NCI-H2171 treated with DMSO at 0.1 percent for 48 hours (cell line): ENCODE measurements around the gene TGFBR3.

Source experiments
- DNase-seq: peaks from one replicate; lab custom pipeline; 2025; lab: John Stamatoyannopoulos, UW

Gene TGFBR3

GRCh38 chr1:91710261-91710660 lies 175.7 kb downstream of the TGFBR3 start:
- no peak for DNase-seq

DNA sequence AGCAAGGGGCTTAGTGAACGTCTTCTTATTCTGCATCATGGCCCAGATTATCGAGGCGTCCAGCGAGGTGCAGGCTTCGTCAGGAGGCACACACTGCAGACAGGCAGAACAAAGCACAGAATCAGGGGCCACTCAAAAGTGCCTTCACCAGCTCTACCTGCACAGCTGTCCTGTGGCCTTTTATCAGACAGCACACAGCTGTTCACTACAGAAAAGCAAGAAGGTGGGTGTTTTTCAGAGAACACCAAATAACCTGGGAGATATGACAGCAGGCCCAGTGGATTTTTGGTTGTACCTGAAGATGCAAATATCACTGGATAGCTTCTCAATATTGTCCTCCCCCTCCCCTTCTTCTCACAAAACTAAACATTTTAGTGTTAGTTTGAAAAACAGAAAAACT lies 177.3 kb downstream of the TGFBR3 start:
- DNase-seq, result no peak

GRCh38 chr1:91707890-91708218 lies 178.1 kb downstream of the TGFBR3 start:
- DNase-seq, result no peak

GRCh38 chr1:91707114-91707889 lies 178.6 kb downstream of the TGFBR3 start:
- DNase-seq, result no peak

- no peak for DNase-seq
Measured at GRCh38 chr1:91706140-91706957, 179.6 kb downstream of the TGFBR3 start.

DNA sequence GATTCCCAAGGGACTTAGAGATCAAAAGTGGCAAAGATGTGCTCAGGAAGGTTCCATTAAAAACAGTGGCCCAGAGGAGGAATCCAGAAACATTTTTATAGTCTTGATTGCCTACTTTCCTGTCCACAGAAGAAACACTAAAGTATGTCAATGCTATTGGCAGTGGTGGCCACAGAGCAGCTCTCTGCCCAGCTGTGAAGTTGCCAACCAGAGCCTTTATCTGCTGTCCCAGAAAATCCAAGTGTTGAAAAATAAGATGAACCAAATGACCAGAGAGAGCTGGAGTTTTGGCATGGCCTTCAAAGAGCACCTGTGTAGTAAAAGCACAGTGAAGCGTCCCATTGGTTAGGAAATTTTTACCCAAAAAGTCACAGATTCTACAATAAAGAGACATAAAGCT lies 181.2 kb downstream of the TGFBR3 start:
- DNase-seq, result no peak

DNA sequence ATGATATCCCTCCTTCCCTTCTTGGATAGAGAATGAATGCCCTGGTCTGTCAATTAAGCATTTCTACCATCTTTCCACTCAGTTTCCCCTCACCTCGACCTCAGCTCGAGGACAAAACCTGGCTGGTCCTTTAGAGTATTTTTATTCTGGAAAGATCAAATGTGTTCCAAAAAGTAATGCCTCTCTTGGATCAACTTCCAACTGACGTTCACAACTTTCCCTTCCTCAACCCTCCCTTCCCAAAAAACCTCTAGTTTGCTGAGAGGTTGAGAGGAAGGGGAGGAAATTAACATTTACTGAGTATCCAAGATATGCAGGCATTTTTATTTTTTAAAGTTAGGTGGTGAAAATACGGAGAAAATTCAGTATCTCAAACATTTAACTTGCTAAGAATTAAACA lies 182.9 kb downstream of the TGFBR3 start:
- DNase-seq, result no peak

- DNase-seq, result no peak
Measured at GRCh38 chr1:91701472-91701869, 184.5 kb downstream of the TGFBR3 start.

GRCh38 chr1:91700771-91701471 lies 185.0 kb downstream of the TGFBR3 start:
- DNase-seq, result no peak

DNA sequence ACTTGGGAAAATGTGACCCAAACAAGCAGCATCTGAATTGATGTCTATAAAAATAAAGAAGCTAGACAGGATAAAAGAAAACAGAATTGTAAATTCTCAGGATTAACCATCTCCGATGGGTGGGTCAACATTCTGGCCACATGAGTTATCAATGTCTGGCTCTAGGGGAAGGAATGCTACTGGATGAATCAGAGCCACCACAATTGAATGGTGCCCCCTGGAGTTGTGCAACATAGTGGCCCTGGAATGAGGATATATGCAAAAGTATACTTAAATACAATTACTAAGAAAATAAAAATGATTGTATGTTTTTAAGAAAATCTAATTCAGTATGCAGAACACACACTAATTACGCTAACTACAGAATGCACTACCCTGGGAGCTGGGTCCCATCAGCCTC lies 185.6 kb downstream of the TGFBR3 start:
- no peak for DNase-seq

DNA sequence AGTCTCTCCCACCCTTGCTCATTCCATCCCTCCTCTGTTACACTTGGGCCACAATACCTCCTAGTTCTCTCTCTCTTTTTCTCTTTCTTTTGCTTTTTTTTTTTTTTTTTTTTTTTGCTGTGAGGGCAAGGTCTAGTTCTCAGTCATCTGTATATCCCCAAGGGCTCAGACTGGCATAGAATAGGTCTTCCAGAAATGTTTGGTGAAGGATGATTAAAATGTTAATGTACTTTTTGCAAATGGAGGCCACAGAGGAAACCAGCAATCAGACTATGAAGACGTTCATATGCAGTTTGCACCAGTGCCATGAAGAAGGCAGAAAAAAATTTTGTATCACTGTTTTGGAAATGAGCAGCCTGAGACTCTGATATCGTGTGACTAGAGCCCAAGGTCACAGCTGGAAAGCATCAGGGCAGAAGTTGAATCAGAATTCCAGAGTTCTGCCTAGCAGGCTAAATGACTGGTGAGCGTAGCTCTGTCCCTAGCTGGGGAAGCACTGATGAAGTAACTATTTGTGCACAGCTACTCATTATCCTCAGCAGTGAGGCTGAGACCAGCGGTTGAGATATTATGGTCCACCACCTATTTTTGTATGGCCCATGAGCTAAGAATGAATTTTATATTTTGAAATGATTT lies 186.5 kb downstream of the TGFBR3 start:
- no peak for DNase-seq

- DNase-seq, result no peak
Measured at GRCh38 chr1:91697861-91698260, 188.1 kb downstream of the TGFBR3 start.

DNA sequence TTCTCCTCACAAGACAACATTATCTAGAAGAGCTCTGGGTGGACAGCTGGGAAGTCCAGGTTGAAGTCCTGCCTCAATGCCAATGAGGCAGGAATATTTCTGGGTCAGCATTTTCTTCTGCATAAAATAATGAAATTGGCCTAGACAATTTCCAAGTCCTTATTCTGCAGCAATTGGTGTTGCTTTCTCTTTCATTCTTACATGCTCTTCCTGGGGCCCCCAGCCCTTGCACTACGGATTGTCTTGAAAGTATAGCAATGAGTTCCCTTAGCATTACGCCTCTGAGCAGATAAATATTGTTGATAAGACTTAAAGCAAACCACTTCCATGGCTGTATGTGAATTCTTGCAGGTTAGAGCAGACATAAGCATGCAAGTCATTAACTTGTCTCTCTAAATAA lies 188.5 kb downstream of the TGFBR3 start:
- DNase-seq, result no peak

DNA sequence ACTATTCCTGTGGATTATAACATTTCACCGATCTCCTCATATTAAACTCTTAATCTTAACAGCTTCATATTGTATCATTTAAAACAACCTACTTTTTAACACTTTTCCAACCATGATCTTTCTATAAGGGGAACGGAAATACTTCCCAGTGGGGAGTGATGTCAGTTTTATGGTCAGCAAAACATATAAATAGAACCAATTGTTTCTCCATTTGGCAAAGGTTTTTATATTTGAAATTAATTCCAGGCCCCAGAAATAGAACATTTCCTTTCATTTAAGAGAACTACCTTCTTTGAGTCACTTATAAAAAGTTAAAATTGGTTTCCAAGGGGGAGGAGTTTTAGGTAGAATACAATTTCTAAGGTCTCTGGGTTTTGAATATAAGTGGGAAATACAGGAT lies 189.6 kb downstream of the TGFBR3 start:
- DNase-seq, result no peak

DNA sequence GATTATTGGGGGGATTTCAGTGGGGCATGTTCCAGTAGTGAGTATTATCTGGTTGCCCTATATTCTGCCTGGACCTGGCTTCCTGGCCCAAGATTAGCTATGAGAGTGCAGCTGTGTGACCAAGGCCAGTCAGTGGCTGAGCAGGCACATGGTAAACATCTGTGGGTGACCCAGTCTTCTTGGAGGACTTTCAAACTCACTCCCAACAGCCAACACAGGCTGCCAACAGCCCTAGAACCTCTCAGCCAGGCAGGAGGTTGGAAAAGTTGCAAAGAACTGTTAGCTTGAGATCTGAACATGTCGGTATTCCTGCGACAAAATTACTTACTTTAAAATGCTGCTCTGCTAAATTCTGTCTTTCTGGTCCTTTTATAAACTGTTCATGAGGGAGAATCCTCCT lies 192.4 kb downstream of the TGFBR3 start:
- DNase-seq, result no peak

GRCh38 chr1:91691525-91691924 lies 194.4 kb downstream of the TGFBR3 start:
- DNase-seq, result no peak

DNA sequence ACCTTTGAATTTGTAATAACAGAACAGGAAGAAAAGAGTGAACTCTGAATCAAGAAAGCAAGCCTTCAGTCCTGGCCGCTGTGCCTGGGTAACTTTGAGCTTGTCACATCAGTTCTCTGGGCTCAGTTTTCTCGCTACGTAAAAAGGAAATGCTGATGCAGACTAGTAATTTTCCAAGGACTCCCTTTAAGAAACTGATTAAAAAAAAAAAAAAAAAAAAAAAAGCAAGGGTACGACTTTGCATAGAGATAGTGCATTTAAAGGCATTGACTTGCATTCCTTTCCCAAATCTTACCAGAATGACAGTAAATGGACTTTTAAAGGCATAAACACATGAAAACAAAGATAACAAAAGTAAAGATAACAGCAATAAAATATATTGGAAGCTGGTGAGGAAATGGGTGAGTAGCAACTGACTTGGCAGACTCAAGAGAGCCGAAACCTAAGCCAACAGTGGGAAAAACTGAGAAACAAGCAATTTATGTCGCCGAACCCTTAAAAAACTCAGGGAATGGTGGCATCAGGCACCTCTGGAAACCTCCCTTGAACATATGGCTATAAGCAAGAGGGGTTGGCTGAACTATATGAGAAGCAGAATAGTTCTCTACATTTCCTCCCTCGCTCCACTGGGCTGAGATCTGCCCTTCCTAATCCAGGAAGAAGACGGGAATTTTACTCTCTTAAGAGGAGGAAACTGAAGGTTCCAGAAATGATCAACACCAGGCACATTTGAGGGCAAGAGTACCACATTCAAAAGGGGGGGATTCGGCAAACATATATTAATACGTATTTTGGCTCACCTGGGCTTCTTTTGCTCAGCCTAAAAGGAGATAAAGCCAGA lies 196.1 kb downstream of the TGFBR3 start:
- DNase-seq, result no peak

GRCh38 chr1:91687452-91687851 lies 198.5 kb downstream of the TGFBR3 start:
- DNase-seq, result no peak

GRCh38 chr1:91685994-91686393 lies 200.0 kb downstream of the TGFBR3 start:
- DNase-seq, result no peak

DNA sequence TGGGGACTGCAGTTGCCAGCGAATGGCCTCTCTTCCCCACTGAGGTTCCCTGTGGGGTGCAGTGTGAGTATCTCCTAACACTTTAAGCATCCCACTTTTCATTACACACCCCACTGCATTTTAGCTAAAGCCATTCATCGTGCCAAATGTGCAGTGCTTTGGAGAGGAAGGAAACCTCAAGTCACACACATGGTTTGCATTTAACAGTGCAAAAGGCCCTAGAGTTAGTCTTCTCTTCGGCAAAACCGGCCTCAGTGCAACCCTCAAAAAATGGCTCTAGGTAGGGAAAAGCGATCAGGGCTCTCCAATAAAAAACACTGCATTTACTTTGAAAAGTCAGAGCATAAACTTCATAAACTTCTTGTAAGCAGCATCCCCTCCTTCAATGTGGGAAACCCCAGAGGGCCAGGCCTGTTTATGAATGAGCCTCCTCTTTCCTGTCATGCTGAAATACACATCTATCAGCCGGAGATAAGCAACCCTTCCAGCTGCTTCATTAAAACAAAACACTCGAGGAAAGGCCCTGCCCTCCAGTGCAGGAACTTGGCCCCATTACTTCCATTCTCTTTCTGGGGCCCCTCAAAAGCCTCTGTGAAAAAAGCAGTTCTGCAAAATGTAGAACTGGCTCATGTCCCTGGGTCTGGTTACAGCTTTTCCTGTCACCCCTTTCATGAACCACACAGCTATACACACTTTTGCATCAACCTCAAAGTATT lies 201.3 kb downstream of the TGFBR3 start:
- no peak for DNase-seq

GRCh38 chr1:91683598-91683951 lies 202.4 kb downstream of the TGFBR3 start:
- DNase-seq, result no peak
